Activated naive CD8-positive, alpha-beta T cell treated with anti-CD3 and anti-CD28 coated beads, Interleukin-2, amount 50 U/mL, for 24 hours (primary cell): Measurements from ENCODE around the gene MRPL22.
A peak's percentile ranks its signal among the peaks of the same experiment; 100 is the strongest.
"Not testable (repeated sequence)": the region's sequence is repeated elsewhere in the genome, so short reads cannot be mapped to it uniquely, and the experiment has no call there.

ENCODE experiments used
- ATAC-seq: fragments of 150-1000 bp; cut with Tn5 transposase; one replicate; pipeline ENCODE4 v1.10.0; 2021
- DNase-seq: peaks from one replicate; pipeline ENCODE4 v3.0.0; 2021
- H3K27ac Mint-ChIP-seq: one replicate; pipeline ENCODE4 v1.8.0; 2021; ENCODE audit warnings: mild to moderate bottlenecking, mixed read lengths
- H3K27me3 Mint-ChIP-seq: one replicate; pipeline ENCODE4 v1.8.0; 2021; ENCODE audit warnings: mixed read lengths
- H3K36me3 Mint-ChIP-seq: one replicate; pipeline ENCODE4 v1.8.0; 2021; ENCODE audit warnings: low read depth, mixed read lengths
- H3K4me1 Mint-ChIP-seq: one replicate; pipeline ENCODE4 v1.8.0; 2021; ENCODE audit warnings: mixed read lengths
- H3K4me3 Mint-ChIP-seq: one replicate; pipeline ENCODE4 v1.8.0; 2021; ENCODE audit warnings: mild to moderate bottlenecking, moderate library complexity, mixed read lengths
- H3K9me3 Mint-ChIP-seq: one replicate; pipeline ENCODE4 v1.8.0; 2021; ENCODE audit warnings: mixed read lengths

MRPL22 gene

DNA sequence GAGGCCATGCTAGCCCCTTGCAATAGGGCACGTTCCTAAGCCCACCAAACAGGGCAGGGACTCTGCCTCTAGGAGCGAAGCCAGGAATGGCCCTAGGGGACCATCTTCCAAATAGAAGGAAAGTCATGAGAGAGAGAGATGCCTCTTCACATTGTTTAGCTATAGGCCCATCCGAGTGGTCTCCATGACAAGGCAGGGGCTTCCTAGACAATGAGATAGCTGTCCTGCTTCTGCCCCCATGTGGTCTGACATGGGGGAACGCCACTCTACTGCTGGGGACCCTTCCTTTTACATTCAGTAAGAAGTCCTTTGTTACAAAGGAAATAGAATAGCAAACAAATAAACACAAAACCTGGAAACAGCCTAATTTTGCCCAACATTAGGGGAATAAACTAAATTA is 54.8 kb downstream of the MRPL22 start:
- DNase-seq (no peak), ATAC-seq (no peak)
- peaks cover 15% of the 10 kb centered on the region for H3K27me3 Mint-ChIP-seq

DNA sequence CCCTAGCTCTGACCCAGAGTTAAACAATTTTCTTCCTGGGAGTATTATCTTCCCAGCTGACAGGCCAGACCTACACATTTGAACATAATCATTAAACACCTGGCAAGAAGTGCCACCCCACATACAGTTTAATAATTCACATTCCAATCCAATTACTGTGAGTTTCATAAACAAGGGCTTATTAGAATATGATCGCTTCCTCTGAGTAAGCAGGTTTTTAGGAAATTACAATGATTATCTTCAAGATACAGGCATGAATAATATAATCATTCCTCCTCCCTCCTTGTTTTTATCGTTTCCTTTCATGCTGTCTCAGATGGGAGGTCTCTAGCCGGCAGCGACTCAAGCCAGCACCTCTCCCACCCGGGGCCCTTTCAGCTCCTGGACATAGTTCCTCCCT is 56.9 kb downstream of the MRPL22 start:
- Mint-ChIP-seq H3K4me3 (no peak overlapping the region), H3K36me3 (no peaks in the 10 kb centered on the region), H3K4me1 (no peaks in the 10 kb centered on the region), H3K9me3 (no peaks in the 10 kb centered on the region), H3K27ac (no peak overlapping the region), H3K27me3 (peaks cover 24% of the 10 kb centered on the region)
- ATAC-seq (no peak), DNase-seq (no peak)

More for the DNA sequence above, 54.8 kb downstream of the MRPL22 start:
- Mint-ChIP-seq H3K4me3 (no peak overlapping the region), H3K27ac (no peak overlapping the region), H3K36me3 (no peaks in the 10 kb centered on the region), H3K4me1 (no peaks in the 10 kb centered on the region), H3K9me3 (no peaks in the 10 kb centered on the region)

DNA sequence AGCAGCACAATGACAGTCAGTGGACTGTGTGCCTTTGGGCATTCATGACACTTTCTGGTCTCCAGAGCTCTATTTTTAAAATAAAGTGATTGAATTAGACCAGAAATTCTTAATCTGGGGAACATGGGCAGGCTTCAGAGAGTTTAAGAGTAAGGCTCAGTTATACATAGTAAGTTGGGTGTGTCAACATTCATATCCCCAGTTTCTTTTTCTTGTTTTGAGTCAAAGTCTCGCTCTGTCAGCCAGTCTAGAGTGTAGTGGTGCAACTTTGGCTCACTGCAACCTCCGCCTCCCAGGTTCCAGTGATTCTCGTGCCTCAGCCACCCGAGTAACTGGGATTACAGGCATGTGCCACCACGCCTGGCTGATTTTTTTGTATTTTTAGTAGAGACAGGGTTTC is 59.0 kb downstream of the MRPL22 start:
- H3K4me3 Mint-ChIP-seq, result no peak overlapping the region
- H3K36me3 Mint-ChIP-seq, result no peaks in the 10 kb centered on the region
- H3K9me3 Mint-ChIP-seq, result no peaks in the 10 kb centered on the region
- peaks cover 26% of the 10 kb centered on the region for H3K27me3 Mint-ChIP-seq
- no peaks in the 10 kb centered on the region for H3K4me1 Mint-ChIP-seq
- no peak overlapping the region for H3K27ac Mint-ChIP-seq
- no peak for ATAC-seq
- no peak for DNase-seq

DNA sequence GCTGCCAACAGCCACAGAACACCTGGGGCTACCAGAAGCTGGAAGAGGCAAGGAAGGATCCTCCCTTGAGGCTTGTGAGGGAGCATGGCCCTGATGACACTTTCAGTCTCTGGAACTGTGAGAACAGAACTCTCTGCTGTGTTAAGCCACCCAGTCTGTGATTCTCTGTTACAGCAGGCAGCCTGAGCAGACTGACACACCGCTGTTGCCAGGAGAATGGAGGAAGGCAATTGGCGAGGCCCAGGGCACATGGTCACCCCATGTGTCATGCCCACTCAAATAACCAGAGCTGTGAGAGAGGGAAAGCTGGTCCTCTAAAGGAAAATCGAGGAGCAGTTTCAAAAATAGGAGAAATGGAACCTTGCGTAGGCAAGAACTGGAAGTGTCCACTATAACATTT is 60.6 kb downstream of the MRPL22 start:
- H3K9me3 Mint-ChIP-seq, result no peaks in the 10 kb centered on the region
- no peak overlapping the region for H3K27ac Mint-ChIP-seq
- H3K4me1 Mint-ChIP-seq, result no peaks in the 10 kb centered on the region
- H3K27me3 Mint-ChIP-seq, result peaks cover 30% of the 10 kb centered on the region
- H3K4me3 Mint-ChIP-seq, result no peak overlapping the region
- no peak for ATAC-seq
- no peaks in the 10 kb centered on the region for H3K36me3 Mint-ChIP-seq
- DNase-seq, result no peak

DNA sequence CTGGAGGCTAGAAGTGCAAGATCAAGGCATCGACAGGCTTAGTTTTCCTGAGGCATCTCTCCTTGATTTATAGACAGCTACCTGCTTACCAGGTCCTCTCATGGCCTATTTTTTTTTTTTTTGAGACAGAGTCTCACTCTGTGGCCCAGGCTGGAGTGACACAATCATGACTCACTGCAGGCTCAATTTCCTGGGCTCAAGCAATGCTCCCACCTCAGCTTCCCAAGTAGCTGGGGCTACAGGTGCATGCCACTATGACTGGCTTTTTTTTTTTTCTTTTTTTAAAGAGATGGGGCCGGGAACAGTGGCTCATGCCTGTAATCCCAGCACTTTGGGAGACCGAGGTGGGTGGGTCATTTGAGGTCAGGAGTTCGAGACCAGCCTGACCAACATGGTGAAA is 61.8 kb downstream of the MRPL22 start:
- not testable (repeated sequence) for H3K9me3 Mint-ChIP-seq, ATAC-seq, H3K4me1 Mint-ChIP-seq, DNase-seq, H3K36me3 Mint-ChIP-seq, H3K4me3 Mint-ChIP-seq, H3K27ac Mint-ChIP-seq
- peaks cover 27% of the 10 kb centered on the region for H3K27me3 Mint-ChIP-seq

DNA sequence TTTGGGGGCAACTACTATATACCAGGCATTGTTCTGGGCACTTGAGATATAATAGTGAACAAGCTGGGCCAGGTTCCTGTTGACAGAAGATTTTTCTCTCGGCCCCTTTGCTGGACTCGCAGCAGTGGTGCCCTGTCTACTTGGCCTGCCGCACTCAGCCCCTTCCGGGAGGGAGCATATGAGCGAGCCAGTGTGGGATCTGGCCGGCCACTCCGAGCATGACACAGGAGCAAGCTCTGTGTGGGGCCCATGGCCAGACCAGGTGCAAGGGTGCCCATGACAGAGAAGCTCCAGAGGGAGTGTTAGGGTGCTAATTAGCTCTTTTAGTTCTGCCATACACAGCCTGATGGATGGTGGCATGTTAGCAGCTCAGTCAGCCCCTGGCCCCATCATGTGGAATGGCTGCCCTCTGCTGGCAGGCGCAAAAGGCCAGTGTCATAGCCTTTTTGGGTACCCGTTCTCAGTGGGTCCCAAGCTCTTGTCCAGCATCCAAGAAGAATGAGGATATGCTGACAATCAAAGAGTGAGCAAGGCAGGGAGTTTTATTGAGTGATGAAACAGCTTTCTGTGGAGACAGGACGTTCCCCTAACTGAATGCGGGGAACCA is 63.4 kb downstream of the MRPL22 start:
- Mint-ChIP-seq H3K27me3 (peaks cover 19% of the 10 kb centered on the region), H3K4me1 (no peaks in the 10 kb centered on the region), H3K27ac (no peak overlapping the region), H3K4me3 (no peak overlapping the region), H3K36me3 (no peaks in the 10 kb centered on the region), H3K9me3 (no peaks in the 10 kb centered on the region)
- ATAC-seq (peak; percentile 43), DNase-seq (peak; percentile 22)

DNA sequence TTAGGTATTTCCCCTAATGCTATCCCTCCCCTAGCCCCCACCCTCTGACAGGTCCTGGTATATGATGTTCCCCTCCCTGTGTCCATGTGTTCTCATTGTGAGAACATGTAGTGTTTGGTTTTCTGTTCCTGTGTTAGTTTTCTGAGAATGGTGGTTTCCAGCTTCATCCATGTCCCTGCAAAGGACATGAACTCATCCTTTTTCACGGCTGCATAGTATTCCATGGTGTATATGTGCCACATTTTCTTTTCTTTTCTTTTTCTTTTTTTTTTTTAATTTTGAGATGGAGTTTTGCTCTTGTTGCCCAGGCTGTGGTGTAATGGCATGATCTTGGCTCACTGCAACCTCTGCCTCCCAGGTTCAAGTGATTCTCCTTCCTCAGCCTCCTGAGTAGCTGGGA is 65.4 kb downstream of the MRPL22 start:
- not testable (repeated sequence) for H3K27ac Mint-ChIP-seq, ATAC-seq, H3K4me3 Mint-ChIP-seq, H3K36me3 Mint-ChIP-seq, DNase-seq, H3K4me1 Mint-ChIP-seq, H3K9me3 Mint-ChIP-seq
- H3K27me3 Mint-ChIP-seq, result peaks cover 16% of the 10 kb centered on the region

DNA sequence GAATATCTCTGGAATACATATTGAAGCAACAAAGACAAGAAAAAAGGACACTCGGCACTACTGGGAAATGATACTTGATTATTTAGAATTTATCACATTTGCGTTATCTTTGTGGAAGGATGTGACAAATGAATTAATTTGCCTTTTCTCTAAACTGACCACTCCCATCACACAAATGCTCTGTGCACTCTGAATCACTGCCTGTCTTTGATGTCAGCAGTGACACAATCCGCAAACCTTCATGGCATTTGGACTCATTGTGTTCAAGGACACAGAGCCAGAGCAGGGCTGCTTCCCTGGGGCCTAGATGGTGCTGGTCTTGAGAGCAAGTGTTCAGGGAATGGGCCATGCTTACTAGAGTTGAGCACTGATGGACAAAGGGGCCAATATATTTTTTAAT is 67.8 kb downstream of the MRPL22 start:
- no peak for DNase-seq
- no peak overlapping the region for H3K27ac Mint-ChIP-seq

DNA sequence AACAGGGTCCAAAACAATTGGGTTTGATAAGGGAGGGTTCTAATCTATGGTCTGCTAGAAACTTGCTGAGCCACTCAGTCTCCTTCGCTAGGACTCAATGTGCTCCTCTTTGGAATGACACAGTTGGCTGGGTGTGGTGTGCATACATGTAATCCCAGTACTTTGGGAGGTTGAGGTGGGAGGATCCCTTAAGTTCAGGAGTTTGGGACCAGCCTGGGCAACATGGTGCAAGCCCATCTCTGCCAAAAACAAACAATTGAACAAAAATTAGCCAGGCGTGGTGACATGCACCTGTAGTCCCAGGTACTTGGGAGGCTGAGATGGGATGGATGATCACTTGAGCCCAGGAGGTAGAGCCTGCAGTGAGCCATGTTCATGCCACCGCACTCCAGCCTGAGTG is 70.0 kb downstream of the MRPL22 start:
- no peak for DNase-seq
- ATAC-seq, result no peak
- Mint-ChIP-seq H3K27me3 (peaks cover 11% of the 10 kb centered on the region), H3K4me3 (no peak overlapping the region), H3K4me1 (no peaks in the 10 kb centered on the region), H3K9me3 (no peaks in the 10 kb centered on the region), H3K36me3 (no peaks in the 10 kb centered on the region), H3K27ac (no peak overlapping the region)

More for the DNA sequence above, 67.8 kb downstream of the MRPL22 start:
- ATAC-seq, result no peak
- H3K4me3 Mint-ChIP-seq, result no peak overlapping the region
- H3K27me3 Mint-ChIP-seq, result peaks cover 15% of the 10 kb centered on the region
- H3K36me3 Mint-ChIP-seq, result no peaks in the 10 kb centered on the region
- H3K9me3 Mint-ChIP-seq, result no peaks in the 10 kb centered on the region
- H3K4me1 Mint-ChIP-seq, result no peaks in the 10 kb centered on the region

DNA sequence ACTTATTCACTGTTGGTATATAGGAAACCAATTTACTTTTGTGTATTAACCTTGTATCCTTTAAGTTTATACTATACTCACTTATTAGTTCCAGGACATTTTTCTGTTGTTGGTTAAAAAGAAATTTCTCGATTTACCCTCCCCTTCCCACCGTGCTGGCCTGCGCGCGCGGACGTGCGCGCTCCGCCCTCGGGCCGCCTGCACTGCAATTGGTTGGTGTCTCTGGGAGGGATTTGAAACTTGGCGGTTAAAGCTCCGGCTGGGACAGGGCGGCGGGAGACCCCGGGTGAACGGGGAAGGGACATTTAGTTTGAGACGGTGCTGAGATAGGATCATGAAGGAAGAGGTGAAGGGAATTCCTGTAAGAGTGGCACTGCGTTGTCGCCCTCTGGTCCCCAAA is 72.7 kb downstream of the MRPL22 start, which contains the start of gene KIF4B:
TSS of gene KIF4B (plus strand) at position 230 of the 400 bp plus-strand sequence. CDS start at position 335, 105 bp downstream.
- Mint-ChIP-seq H3K27me3 (peaks cover 9% of the 10 kb centered on the region), H3K36me3 (no peaks in the 10 kb centered on the region), H3K27ac (no peak within 1 kb of the TSS), H3K4me3 (no peak within 1 kb of the TSS), H3K9me3 (no peaks in the 10 kb centered on the region), H3K4me1 (no peaks in the 10 kb centered on the region)
- ATAC-seq (no peak), DNase-seq (no peak)

DNA sequence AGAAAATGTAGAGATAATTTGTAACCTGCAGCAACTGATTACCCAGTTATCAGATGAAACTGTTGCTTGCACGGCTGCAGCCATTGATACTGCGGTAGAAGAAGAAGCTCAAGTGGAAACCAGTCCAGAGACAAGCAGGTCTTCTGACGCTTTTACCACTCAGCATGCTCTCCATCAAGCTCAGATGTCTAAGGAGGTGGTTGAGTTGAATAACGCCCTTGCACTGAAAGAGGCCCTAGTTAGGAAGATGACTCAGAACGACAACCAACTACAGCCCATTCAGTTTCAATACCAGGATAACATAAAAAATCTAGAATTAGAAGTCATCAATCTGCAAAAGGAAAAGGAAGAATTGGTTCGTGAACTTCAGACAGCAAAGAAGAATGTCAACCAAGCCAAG is 74.4 kb downstream of the MRPL22 start:
- H3K27ac Mint-ChIP-seq, result no peak overlapping the region
- H3K4me1 Mint-ChIP-seq, result no peaks in the 10 kb centered on the region
- peaks cover 13% of the 10 kb centered on the region for H3K27me3 Mint-ChIP-seq
- no peaks in the 10 kb centered on the region for H3K9me3 Mint-ChIP-seq
- ATAC-seq (no peak), DNase-seq (no peak)
- H3K4me3 Mint-ChIP-seq, result no peak overlapping the region
- no peaks in the 10 kb centered on the region for H3K36me3 Mint-ChIP-seq

DNA sequence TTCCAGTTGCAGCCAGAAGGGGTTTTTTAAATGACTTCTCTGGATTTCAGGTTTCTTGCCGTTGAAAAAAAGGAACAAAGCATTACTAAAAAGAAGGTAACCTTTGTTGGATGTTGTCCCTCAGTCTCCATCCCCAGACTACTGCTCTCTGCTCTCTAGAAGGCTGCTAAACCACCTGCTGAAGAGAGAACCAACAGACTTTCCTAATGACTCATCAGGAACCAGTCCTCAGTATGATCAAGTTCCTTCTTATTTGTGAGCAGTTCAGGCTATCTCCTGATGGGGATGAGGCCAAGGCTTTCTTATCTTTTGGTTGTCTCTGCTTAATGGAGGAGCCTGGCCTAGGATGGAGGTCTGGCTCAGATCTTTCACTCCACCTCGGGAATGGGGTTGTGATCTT is 76.7 kb downstream of the MRPL22 start:
- no peak overlapping the region for H3K4me3 Mint-ChIP-seq
- peaks cover 13% of the 10 kb centered on the region for H3K27me3 Mint-ChIP-seq
- DNase-seq (no peak), ATAC-seq (no peak)
- H3K9me3 Mint-ChIP-seq, result no peaks in the 10 kb centered on the region
- no peaks in the 10 kb centered on the region for H3K4me1 Mint-ChIP-seq
- H3K27ac Mint-ChIP-seq, result no peak overlapping the region
- H3K36me3 Mint-ChIP-seq, result no peaks in the 10 kb centered on the region
